Hepatocyte (in vitro differentiated cells): ENCODE measurements around the gene RGS6. TPM values are rescaled to one million over a fixed set of nuclear protein-coding genes. Genes with fewer than 3 reads are reported as not detected.

Source experiments
- DNase-seq: peaks from one replicate; pipeline ENCODE4 v3.0.0-alpha.2; 2016; ENCODE audit warnings: low spot score
- H2AFZ ChIP-seq: fragments of 200-600 bp; sonication (generic); 2 replicates; pipeline ENCODE4 v1.6.0; 2016; ENCODE audit warnings: antibody characterized with exemption, mild to moderate bottlenecking
- H3K27ac ChIP-seq: fragments of 200-600 bp; sonication (generic); 2 replicates; pipeline ENCODE4 v1.5.1; 2016; ENCODE audit warnings: mild to moderate bottlenecking
- H3K27me3 ChIP-seq: fragments of 200-600 bp; sonication (generic); 2 replicates; pipeline ENCODE4 v1.6.1; 2016
- H3K36me3 ChIP-seq: fragments of 200-600 bp; sonication (generic); replicated peaks from 2 replicates; pipeline ENCODE4 v1.5.1; 2016; ENCODE audit warnings: low read depth; ENCODE audit not compliant: insufficient read depth
- H3K4me1 ChIP-seq: fragments of 200-600 bp; sonication (generic); 2 replicates; pipeline ENCODE4 v1.5.1; 2016; ENCODE audit warnings: mild to moderate bottlenecking, moderate library complexity; ENCODE audit not compliant: insufficient read depth
- H3K4me2 ChIP-seq: fragments of 200-600 bp; sonication (generic); 2 replicates; pipeline ENCODE4 v1.6.0; 2016
- H3K4me3 ChIP-seq: fragments of 200-600 bp; sonication (generic); 2 replicates; pipeline ENCODE4 v1.5.1; 2016; ENCODE audit warnings: mild to moderate bottlenecking
- H3K79me2 ChIP-seq: fragments of 200-600 bp; sonication (generic); 2 replicates; pipeline ENCODE4 v1.6.0; 2017; ENCODE audit warnings: mild to moderate bottlenecking
- H3K9me2 ChIP-seq: fragments of 200-600 bp; sonication (generic); replicated peaks from 2 replicates; pipeline ENCODE4 v1.6.0; 2017; ENCODE audit warnings: mild to moderate bottlenecking; ENCODE audit not compliant: insufficient read depth
- H3K9me3 ChIP-seq: fragments of 200-600 bp; sonication (generic); 2 replicates; pipeline ENCODE4 v1.5.1; 2016; ENCODE audit warnings: low read depth, mild to moderate bottlenecking
- H4K20me1 ChIP-seq: fragments of 200-600 bp; sonication (generic); 2 replicates; pipeline ENCODE4 v1.6.0; 2016; ENCODE audit warnings: mild to moderate bottlenecking; ENCODE audit not compliant: insufficient read depth, poor library complexity, severe bottlenecking
- EZH2 ChIP-seq: fragments of 200-600 bp; sonication (generic); IDR thresholded peaks from 2 replicates; pipeline ENCODE4 v1.6.1; 2016; ENCODE audit warnings: antibody characterized with exemption, mild to moderate bottlenecking, borderline replicate concordance
- EZH2phosphoT487 ChIP-seq: fragments of 200-600 bp; sonication (generic); IDR thresholded peaks from one replicate; pipeline ENCODE4 v1.6.1; 2018; ENCODE audit warnings: antibody characterized with exemption, mild to moderate bottlenecking, low read depth, moderate library complexity; ENCODE audit not compliant: unreplicated experiment, severe bottlenecking
- WGBS: methylation state at CpG from one replicate; pipeline ENCODE4 v1.1.6; 2016; ENCODE audit warnings: low lambda C conversion rate; ENCODE audit errors: missing lambda C conversion rate; 5-methylcytosine and 5-hydroxymethylcytosine counted together
- polyA plus RNA-seq: library from polyadenylated mRNA; unstranded; fragments of >200 nt; fragmentation: Nextera tagmentation; extraction: Ambion mirVana; gene quantifications from 2 replicates; pipeline ENCODE4 v1.2.1, GENCODE V29; 2016
- total RNA-seq: library from RNA; depleted of rRNA; stranded (reverse); fragments of >200 nt; gene quantifications from 2 replicates; pipeline ENCODE4 v1.2.3, GENCODE V29; 2014
- TF ChIP-seq, protein P1 (sequence below): fragments of 200-600 bp; sonication (generic); IDR thresholded peaks from 2 replicates; pipeline ENCODE4 v1.5.1; 2016; ENCODE audit warnings: antibody characterized with exemption, mild to moderate bottlenecking; ENCODE audit not compliant: poor library complexity

The RGS6 gene
- total and polyA plus RNA-seq, 2 experiments from 2014 or later, result 0.25 to 0.87 TPM

DNA sequence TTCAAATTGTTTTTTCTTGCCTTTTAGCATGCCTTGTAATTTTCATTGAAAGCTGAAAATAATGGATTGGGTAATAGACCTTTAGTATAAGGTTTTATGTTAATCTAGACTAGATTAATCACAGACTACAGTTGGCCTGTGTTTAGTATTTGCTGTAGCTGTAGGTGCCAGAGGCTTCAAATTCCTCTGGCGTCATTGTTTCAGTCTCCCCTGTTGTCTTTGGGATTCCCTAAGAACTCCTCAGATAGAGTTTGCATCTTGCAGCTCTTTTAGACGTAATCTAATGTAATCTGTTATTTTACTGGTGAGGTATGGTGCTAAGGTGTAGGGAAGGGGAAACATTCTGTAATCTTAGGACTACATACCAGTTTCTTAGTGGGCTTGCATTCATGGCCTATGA lies 113.0 kb downstream of the RGS6 start:
- H2AFZ ChIP-seq, result no peak overlapping the region
- no peaks in the 10 kb centered on the region for H3K79me2 ChIP-seq
- H3K4me1 ChIP-seq, result no peaks in the 10 kb centered on the region
- no peak for DNase-seq
- 87% methylated on average over 2 of the region's 2 CpGs for WGBS
- H3K9me2 ChIP-seq, result no peaks in the 10 kb centered on the region
- H3K27ac ChIP-seq, result no peak overlapping the region
- H3K4me2 ChIP-seq, result no peak overlapping the region
- H3K27me3 ChIP-seq, result peaks cover 6% of the 10 kb centered on the region
- H3K36me3 ChIP-seq, result no peaks in the 10 kb centered on the region
- H4K20me1 ChIP-seq, result no peaks in the 10 kb centered on the region
- TF ChIP-seq EZH2, result no peak
- TF ChIP-seq EZH2phosphoT487, result no peak
- TF ChIP-seq, protein P1, sequence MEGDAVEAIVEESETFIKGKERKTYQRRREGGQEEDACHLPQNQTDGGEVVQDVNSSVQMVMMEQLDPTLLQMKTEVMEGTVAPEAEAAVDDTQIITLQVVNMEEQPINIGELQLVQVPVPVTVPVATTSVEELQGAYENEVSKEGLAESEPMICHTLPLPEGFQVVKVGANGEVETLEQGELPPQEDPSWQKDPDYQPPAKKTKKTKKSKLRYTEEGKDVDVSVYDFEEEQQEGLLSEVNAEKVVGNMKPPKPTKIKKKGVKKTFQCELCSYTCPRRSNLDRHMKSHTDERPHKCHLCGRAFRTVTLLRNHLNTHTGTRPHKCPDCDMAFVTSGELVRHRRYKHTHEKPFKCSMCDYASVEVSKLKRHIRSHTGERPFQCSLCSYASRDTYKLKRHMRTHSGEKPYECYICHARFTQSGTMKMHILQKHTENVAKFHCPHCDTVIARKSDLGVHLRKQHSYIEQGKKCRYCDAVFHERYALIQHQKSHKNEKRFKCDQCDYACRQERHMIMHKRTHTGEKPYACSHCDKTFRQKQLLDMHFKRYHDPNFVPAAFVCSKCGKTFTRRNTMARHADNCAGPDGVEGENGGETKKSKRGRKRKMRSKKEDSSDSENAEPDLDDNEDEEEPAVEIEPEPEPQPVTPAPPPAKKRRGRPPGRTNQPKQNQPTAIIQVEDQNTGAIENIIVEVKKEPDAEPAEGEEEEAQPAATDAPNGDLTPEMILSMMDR, result no peak
- no peaks in the 10 kb centered on the region for H3K9me3 ChIP-seq
- H3K4me3 ChIP-seq, result no peak overlapping the region

DNA sequence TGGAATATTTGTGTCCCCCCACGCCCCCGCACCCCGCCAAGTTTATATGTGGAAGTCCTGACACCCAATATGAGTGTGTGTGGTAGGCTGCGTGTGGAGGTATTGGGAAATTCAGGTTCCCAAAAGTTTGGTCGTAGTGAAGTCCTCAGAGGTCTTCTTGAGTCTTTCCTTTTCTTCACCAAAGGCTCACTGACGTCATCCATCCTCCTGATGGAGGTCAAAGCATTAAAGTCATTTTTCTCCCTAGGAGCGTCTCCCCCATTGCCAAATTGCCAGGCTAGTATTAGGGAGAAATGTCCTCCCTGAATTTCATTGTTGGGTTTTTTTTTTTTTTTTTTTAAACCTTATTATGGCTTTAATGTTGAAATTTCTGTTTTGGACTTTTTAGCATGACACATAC lies 113.7 kb downstream of the RGS6 start:
- H4K20me1 ChIP-seq, result no peaks in the 10 kb centered on the region
- no peaks in the 10 kb centered on the region for H3K79me2 ChIP-seq
- TF ChIP-seq EZH2phosphoT487 (no peak), EZH2 (no peak)
- TF ChIP-seq, protein P1, result no peak
- no peak overlapping the region for H3K4me2 ChIP-seq
- H3K36me3 ChIP-seq, result no peaks in the 10 kb centered on the region
- H3K4me3 ChIP-seq, result no peak overlapping the region
- H3K27me3 ChIP-seq, result peaks cover 12% of the 10 kb centered on the region
- no peaks in the 10 kb centered on the region for H3K9me3 ChIP-seq
- H3K9me2 ChIP-seq, result no peaks in the 10 kb centered on the region
- 85% methylated on average over 7 of the region's 7 CpGs for WGBS
- H2AFZ ChIP-seq, result no peak overlapping the region
- no peak for DNase-seq
- no peak overlapping the region for H3K27ac ChIP-seq
- H3K4me1 ChIP-seq, result no peaks in the 10 kb centered on the region

DNA sequence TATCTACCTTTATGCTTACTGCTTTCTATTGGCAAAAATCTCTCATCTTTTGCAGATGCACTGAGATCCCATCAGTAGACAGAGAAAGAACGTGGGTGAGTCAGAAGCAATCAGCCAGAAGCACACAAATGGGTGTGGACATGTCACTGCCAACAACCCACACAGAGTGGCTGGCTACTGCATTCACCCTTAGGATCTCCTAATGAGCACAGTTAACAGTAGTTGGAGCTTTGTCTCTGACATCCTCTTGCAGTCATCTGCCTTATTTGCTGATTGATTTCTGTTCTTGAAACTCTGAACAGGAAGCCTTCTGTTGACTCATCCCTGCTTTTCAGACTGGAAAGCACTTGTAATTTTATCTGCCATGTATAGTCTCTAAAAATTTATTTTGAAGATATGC lies 117.2 kb downstream of the RGS6 start:
- Histone ChIP-seq H3K27ac (no peak overlapping the region), H3K9me2 (no peaks in the 10 kb centered on the region), H3K4me3 (no peak overlapping the region), H3K36me3 (no peaks in the 10 kb centered on the region), H3K9me3 (no peaks in the 10 kb centered on the region), H2AFZ (no peak overlapping the region), H3K79me2 (no peaks in the 10 kb centered on the region), H3K4me1 (no peaks in the 10 kb centered on the region), H3K27me3 (peaks cover 13% of the 10 kb centered on the region), H3K4me2 (no peak overlapping the region), H4K20me1 (no peaks in the 10 kb centered on the region)
- TF ChIP-seq, protein P1, result no peak
- TF ChIP-seq EZH2 (no peak), EZH2phosphoT487 (no peak)
- DNase-seq, result no peak
- 24% methylated on average over 1 of the region's 1 CpG for WGBS

DNA sequence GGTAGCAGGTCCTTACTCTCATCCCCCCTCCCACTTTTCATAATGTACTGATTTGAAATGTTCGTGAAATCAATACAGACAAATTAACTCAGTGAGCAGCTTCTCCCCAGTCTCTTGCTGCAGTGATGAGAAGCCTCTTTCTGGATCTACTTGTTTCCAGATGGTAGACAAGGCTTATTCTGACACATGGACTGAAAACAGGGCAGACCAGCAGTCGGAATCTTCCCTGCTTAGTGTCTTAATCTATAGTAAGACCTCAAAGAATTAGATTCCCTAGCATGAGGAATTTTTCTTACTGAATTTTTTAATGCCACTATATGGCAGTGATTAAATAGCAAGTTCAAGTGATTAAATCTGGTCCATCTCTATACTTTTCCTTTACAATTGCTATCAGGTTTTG lies 120.1 kb downstream of the RGS6 start:
- Histone ChIP-seq H3K79me2 (no peaks in the 10 kb centered on the region), H3K4me2 (no peak overlapping the region), H3K4me3 (no peak overlapping the region), H3K4me1 (no peaks in the 10 kb centered on the region), H3K36me3 (no peaks in the 10 kb centered on the region), H3K9me2 (no peaks in the 10 kb centered on the region), H4K20me1 (no peaks in the 10 kb centered on the region), H2AFZ (no peak overlapping the region), H3K9me3 (no peaks in the 10 kb centered on the region), H3K27me3 (peaks cover 13% of the 10 kb centered on the region), H3K27ac (no peak overlapping the region)
- 62% methylated on average over 2 of the region's 2 CpGs for WGBS
- DNase-seq, result no peak
- no peak for TF ChIP-seq EZH2phosphoT487
- TF ChIP-seq, protein P1, result no peak
- no peak for TF ChIP-seq EZH2
